Esophagus muscularis mucosa (tissue), 4 donors: ENCODE results near the gene CRYL1. TPM values are rescaled to one million over a fixed set of nuclear protein-coding genes. Genes with fewer than 3 reads are reported as not detected.

Experiments used
- DNase-seq: peaks from one replicate; pipeline ENCODE4 v3.0.0-alpha.2; 2017; ENCODE audit errors: extremely low spot score
- H3K27ac ChIP-seq, 4 donors: fragments of 200-600 bp; sonication (generic); replicated peaks in 1 of 4; 1 replicate in 3 of 4; 2 replicates in 1 of 4; pipeline ENCODE4 v1.5.1; 2016 to 2019; ENCODE audit warnings: mild to moderate bottlenecking in 1 of 4
- H3K27me3 ChIP-seq, 4 donors: fragments of 200-600 bp; sonication (generic); one replicate each; pipeline versions ENCODE4 v1.5.1 to v1.6.0; 2016 to 2019
- H3K36me3 ChIP-seq, 4 donors: fragments of 200-600 bp; sonication (generic); one replicate each; pipeline ENCODE4 v1.5.1; 2016 to 2019
- H3K4me1 ChIP-seq, 4 donors: fragments of 200-600 bp; sonication (generic); one replicate each; pipeline ENCODE4 v1.5.1; 2016 to 2019
- H3K4me3 ChIP-seq, 4 donors: fragments of 200-600 bp; sonication (generic); 1 replicate in 2 of 4; 2 replicates in 2 of 4; pipeline ENCODE4 v1.5.1; 2016 to 2019; ENCODE audit warnings: mild to moderate bottlenecking in 4 of 4, moderate library complexity in 1 of 4
- H3K9me3 ChIP-seq, 4 donors: fragments of 200-600 bp; sonication (generic); 1 replicate in 3 of 4; 2 replicates in 1 of 4; pipeline ENCODE4 v1.5.1; 2016 to 2019
- EP300 ChIP-seq: sonication (generic); formaldehyde crosslinking; IDR thresholded peaks from one replicate; pipeline ENCODE4 v1.6.1; 2017; ENCODE audit warnings: antibody characterized with exemption
- POLR2A ChIP-seq: fragments of 450-650 bp; IDR thresholded peaks from one replicate; pipeline ENCODE4 v1.6.1; 2017; ENCODE audit warnings: antibody characterized with exemption, moderate library complexity, mild to moderate bottlenecking, low read depth
- POLR2AphosphoS5 ChIP-seq, 2 donors: sonication (generic); formaldehyde crosslinking; IDR thresholded peaks; one replicate each; pipeline ENCODE4 v1.6.1; 2017; ENCODE audit warnings: antibody characterized with exemption in 2 of 2
- WGBS: methylation state at CpG from one replicate; pipeline ENCODE4 v1.1.5; 2018; 5-methylcytosine and 5-hydroxymethylcytosine counted together
- intact Hi-C: fragments of 100-400 bp; cut with DNase I; formaldehyde crosslinking; loops from one replicate; pipeline ENCODE4 v1.15.1; 2023
- total RNA-seq, 4 donors: library from RNA; depleted of rRNA; stranded (reverse); fragments of >200 nt; gene quantifications; one replicate each; pipeline versions ENCODE4 v1.1.0 to v1.2.1, GENCODE V29; 2016
- TF ChIP-seq, protein P1 (sequence below), 3 experiments: fragments of 200-600 bp in 2 of 3; fragments of 450-650 bp in 1 of 3; sonication (generic) in 2 of 3; IDR thresholded peaks; one replicate each; pipeline ENCODE4 v1.5.1; 2017 to 2019; ENCODE audit warnings: antibody characterized with exemption in 3 of 3, mild to moderate bottlenecking in 2 of 3, moderate library complexity in 1 of 3

Gene CRYL1
- total RNA-seq, 4 donors from 2014 or later, result 42.3 to 59.3 (median 45.4) TPM

DNA sequence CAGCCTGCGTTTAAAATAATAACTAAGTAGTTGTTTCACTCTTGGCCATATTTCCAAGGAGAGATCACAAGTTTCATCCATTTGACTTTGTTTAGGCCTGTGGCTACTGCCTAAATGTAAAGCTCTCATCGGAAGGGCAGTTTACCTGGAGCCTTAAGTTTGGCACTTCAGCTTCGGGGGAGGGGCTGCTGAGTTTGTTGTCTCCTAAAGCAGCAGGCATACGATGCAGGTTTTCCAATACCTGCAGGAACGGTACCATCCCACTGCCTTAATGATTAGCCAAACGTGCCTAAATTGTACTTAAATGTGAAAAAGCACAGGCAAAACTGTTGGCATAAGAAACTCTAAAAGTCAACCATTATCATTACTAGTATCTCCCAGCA, 63.1 kb downstream of the CRYL1 start:
- H3K9me3 ChIP-seq, result no peaks in the 10 kb centered on the region
- no peak overlapping the region for H3K4me3 ChIP-seq
- intact Hi-C loops, result no loop called here
- no peaks in the 10 kb centered on the region for H3K36me3 ChIP-seq
- 63% methylated on average over 6 of the region's 6 CpGs for WGBS
- no peak for DNase-seq
- no peaks in the 10 kb centered on the region for H3K27me3 ChIP-seq
- H3K4me1 ChIP-seq, result peaks cover 19 to 28% (median 23%) of the 10 kb centered on the region in 4 donors
- no peak overlapping the region for H3K27ac ChIP-seq
- TF ChIP-seq, protein P1, sequence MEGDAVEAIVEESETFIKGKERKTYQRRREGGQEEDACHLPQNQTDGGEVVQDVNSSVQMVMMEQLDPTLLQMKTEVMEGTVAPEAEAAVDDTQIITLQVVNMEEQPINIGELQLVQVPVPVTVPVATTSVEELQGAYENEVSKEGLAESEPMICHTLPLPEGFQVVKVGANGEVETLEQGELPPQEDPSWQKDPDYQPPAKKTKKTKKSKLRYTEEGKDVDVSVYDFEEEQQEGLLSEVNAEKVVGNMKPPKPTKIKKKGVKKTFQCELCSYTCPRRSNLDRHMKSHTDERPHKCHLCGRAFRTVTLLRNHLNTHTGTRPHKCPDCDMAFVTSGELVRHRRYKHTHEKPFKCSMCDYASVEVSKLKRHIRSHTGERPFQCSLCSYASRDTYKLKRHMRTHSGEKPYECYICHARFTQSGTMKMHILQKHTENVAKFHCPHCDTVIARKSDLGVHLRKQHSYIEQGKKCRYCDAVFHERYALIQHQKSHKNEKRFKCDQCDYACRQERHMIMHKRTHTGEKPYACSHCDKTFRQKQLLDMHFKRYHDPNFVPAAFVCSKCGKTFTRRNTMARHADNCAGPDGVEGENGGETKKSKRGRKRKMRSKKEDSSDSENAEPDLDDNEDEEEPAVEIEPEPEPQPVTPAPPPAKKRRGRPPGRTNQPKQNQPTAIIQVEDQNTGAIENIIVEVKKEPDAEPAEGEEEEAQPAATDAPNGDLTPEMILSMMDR (IDR thresholded peaks at IDR 0.05), result no peak
- TF ChIP-seq POLR2AphosphoS5 (IDR thresholded peaks at IDR 0.05) (no peak), POLR2A (no peak), EP300 (no peak)

DNA sequence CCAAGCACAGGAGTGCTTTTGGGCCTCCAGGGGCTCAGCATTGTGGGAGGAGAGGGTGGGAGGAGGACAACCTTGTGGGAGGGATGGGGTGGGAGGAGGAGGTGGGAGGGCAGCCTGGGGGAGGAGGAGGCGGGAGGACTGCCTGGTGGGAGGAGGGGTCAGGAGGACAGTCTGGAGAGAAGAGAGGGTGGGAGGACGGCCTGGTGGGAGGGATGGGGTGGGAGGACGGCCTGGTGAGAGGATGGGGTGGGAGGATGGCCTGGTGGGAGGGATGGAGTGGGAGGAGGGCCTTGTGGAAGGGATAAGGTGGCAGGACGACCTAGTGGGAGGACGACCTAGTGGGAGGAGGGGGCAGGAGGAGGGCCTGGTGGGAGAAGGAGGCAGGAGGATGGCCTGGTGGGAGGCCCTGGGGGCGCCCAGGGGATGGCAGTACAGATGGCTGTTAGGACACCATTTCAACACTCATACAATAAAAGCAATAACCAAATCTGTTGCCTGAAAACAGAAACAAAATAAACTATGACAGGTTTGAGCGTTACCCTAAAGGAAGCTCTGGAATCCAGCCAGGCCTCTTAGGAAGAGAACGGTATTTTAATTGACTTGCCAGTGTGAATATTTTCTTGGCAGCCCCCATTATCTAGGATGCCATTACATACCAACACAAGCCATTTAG, 63.7 kb downstream of the CRYL1 start:
- 60% methylated on average over 8 of the region's 8 CpGs for WGBS
- H3K36me3 ChIP-seq, result no peaks in the 10 kb centered on the region
- no peaks in the 10 kb centered on the region for H3K9me3 ChIP-seq
- TF ChIP-seq EP300, result no peak
- TF ChIP-seq, protein P1 (IDR thresholded peaks at IDR 0.05), result no peak
- H3K4me3 ChIP-seq, result no peak overlapping the region
- DNase-seq, result peak; percentile 31
- no peak overlapping the region for H3K27ac ChIP-seq
- no peaks in the 10 kb centered on the region for H3K27me3 ChIP-seq
- intact Hi-C loops, result no loop called here
- peaks cover 19 to 32% (median 23%) of the 10 kb centered on the region in 4 donors for H3K4me1 ChIP-seq

DNA sequence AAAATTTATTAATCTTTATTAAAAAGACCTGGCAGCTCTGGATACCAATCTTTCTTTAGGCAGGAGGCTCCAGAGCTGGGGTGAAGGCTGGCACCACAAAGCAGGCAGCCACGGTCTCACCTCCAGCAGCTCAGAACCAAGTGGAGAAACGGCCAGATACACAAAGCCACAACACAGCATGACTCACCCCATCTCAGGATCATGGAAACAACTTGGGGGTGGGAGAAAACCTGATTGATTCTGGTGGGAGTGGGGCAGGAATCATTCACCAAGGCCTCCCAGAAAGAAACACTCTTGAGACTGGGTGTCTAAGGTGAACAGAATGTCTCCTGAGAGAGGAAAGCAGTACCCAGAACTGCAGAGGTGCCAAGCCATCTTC, 64.2 kb downstream of the CRYL1 start:
- no peak overlapping the region for H3K27ac ChIP-seq
- intact Hi-C loops, result no loop called here

DNA sequence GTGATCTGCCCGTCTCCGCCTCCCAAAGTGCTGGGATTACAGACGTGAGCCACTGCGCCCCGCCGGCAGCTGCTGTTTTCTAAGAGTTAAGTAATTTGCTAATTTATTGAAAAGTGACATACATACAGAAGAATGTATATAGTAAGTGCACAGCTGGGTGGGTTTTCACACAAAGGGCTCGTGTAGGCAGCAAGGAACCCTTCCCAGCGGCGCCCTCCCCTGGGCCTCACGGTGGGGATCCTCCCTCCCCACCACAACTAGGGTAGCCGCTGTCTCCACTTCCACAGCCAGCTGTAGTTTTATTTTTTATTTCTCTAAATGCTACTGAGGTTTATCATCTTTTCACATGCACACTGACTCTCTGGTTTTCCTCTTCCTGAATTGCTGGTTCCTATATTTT, 64.9 kb downstream of the CRYL1 start:
- intact Hi-C loops, result no loop called here
- no peaks in the 10 kb centered on the region for H3K9me3 ChIP-seq
- no peak overlapping the region for H3K27ac ChIP-seq
- no peak overlapping the region for H3K4me3 ChIP-seq
- TF ChIP-seq, protein P1 (IDR thresholded peaks at IDR 0.05), result no peak
- TF ChIP-seq EP300 (no peak), POLR2A (no peak), POLR2AphosphoS5 (IDR thresholded peaks at IDR 0.05) (no peak)
- no peaks in the 10 kb centered on the region for H3K36me3 ChIP-seq
- DNase-seq, result peak; percentile 74
- 90% methylated on average over 11 of the region's 11 CpGs for WGBS
- no peaks in the 10 kb centered on the region for H3K27me3 ChIP-seq
- peaks cover 15 to 30% (median 18%) of the 10 kb centered on the region in 4 donors for H3K4me1 ChIP-seq

More for the DNA sequence above, 64.2 kb downstream of the CRYL1 start:
- 73% methylated on average over 2 of the region's 2 CpGs for WGBS
- Histone ChIP-seq H3K9me3 (no peaks in the 10 kb centered on the region), H3K4me3 (no peak overlapping the region), H3K27me3 (no peaks in the 10 kb centered on the region), H3K36me3 (no peaks in the 10 kb centered on the region), H3K4me1 (peaks cover 19 to 33% (median 23%) of the 10 kb centered on the region in 4 donors)
- DNase-seq, result peak; percentile 80
- TF ChIP-seq, protein P1 (IDR thresholded peaks at IDR 0.05), result no peak
- TF ChIP-seq EP300, result no peak
- TF ChIP-seq POLR2AphosphoS5 (IDR thresholded peaks at IDR 0.05), result no peak
- no peak for TF ChIP-seq POLR2A

DNA sequence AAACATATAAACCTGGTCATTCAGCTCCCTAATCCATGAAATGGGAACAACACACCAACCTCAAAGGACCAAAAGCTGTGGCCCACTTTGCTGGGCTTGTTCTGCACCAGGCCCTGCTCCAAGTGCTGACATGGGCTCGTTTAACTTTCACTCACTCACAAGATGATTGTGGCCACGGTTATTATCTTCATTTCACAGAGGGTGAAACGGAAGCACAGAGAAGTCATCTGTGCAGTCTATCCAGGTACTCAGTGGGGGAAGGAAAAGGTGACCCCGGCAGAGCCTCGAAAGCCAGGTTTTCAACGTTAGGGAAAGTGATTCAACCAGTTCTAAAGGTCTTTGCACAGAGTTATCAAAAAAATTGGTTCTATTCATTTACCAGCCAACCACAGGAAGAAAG, 68.0 kb downstream of the CRYL1 start:
- Histone ChIP-seq H3K4me3 (no peak overlapping the region), H3K27me3 (no peaks in the 10 kb centered on the region), H3K36me3 (no peaks in the 10 kb centered on the region), H3K27ac (no peak overlapping the region), H3K4me1 (peaks cover 5 to 21% (median 7%) of the 10 kb centered on the region in 4 donors), H3K9me3 (peaks cover 0 to 5% (median 2%) of the 10 kb centered on the region in 4 donors)
- intact Hi-C loops, result no loop called here
- peak; percentile 31 for DNase-seq
- WGBS, result 72% methylated on average over 6 of the region's 6 CpGs
- TF ChIP-seq, protein P1 (IDR thresholded peaks at IDR 0.05), result no peak
